ENCODE measurements around the gene DSE.

The DSE gene

DNA sequence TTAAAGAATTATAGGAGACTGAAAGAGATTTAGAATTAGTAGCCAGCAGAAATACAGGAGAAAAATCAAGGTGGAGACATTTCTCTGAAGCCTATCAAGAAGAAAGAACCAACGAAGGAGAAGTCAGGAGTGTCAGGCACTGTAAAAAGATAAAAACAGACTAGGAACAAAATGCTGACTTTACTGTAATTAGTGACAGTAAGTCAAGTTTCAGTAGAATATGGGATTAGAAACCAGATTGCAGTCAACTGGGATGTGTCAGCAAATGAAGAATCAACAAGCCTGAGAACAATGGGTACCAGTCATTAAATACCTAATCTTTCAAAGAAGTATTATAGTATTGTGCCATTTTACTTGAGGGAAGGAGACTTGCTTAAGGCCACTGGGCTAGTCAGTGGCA lies 112.0 kb downstream of the DSE start:
- Histone ChIP-seq H3K4me1 (ENCODE audit: control insufficient read depth in 1 of 2, insufficient read depth in 2 of 2, low read length in 2 of 2) (peaks cover 0 to 16% of the 10 kb centered on the region in 2 donors), H3K4me3 (ENCODE audit: low read depth in 1 of 2, low read length in 2 of 2) (no peak overlapping the region), H3K9me3 (ENCODE audit: control insufficient read depth in 1 of 2, low read length in 2 of 2) (no peaks in the 10 kb centered on the region), H3K36me3 (ENCODE audit: control insufficient read depth in 1 of 2, insufficient read depth in 2 of 2, low read length in 2 of 2) (no peaks in the 10 kb centered on the region), H3K27me3 (ENCODE audit: control insufficient read depth in 1 of 2, insufficient read depth in 2 of 2, low read length in 2 of 2) (no peaks in the 10 kb centered on the region), H3K27ac (ENCODE audit: low read depth, low read length) (no peak overlapping the region), H3K9ac (ENCODE audit: low read depth in 1 of 2, low read length in 2 of 2) (no peak overlapping the region)

GRCh38 chr6:116483616-116484015 lies 112.9 kb downstream of the DSE start:
- H3K27me3 ChIP-seq (ENCODE audit: control insufficient read depth in 1 of 2, insufficient read depth in 2 of 2, low read length in 2 of 2), result no peaks in the 10 kb centered on the region
- H3K9me3 ChIP-seq (ENCODE audit: control insufficient read depth in 1 of 2, low read length in 2 of 2), result no peaks in the 10 kb centered on the region
- H3K4me3 ChIP-seq (ENCODE audit: low read depth in 1 of 2, low read length in 2 of 2), result no peak overlapping the region

GRCh38 chr6:116485559-116486184 lies 114.9 kb downstream of the DSE start:
- H3K9ac ChIP-seq (ENCODE audit: low read depth in 1 of 2, low read length in 2 of 2), result no peak overlapping the region
- no peaks in the 10 kb centered on the region for H3K9me3 ChIP-seq (ENCODE audit: control insufficient read depth in 1 of 2, low read length in 2 of 2)
- H3K36me3 ChIP-seq (ENCODE audit: control insufficient read depth in 1 of 2, insufficient read depth in 2 of 2, low read length in 2 of 2), result no peaks in the 10 kb centered on the region
- H3K4me1 ChIP-seq (ENCODE audit: control insufficient read depth in 1 of 2, insufficient read depth in 2 of 2, low read length in 2 of 2), result peaks cover 0 to 16% of the 10 kb centered on the region in 2 donors
- H3K27ac ChIP-seq (ENCODE audit: low read depth, low read length), result no peak overlapping the region
- H3K27me3 ChIP-seq (ENCODE audit: control insufficient read depth in 1 of 2, insufficient read depth in 2 of 2, low read length in 2 of 2), result no peaks in the 10 kb centered on the region
- no peak overlapping the region for H3K4me3 ChIP-seq (ENCODE audit: low read depth in 1 of 2, low read length in 2 of 2)

More at GRCh38 chr6:116483616-116484015, 112.9 kb downstream of the DSE start:
- Histone ChIP-seq H3K4me1 (ENCODE audit: control insufficient read depth in 1 of 2, insufficient read depth in 2 of 2, low read length in 2 of 2) (peaks cover 0 to 16% of the 10 kb centered on the region in 2 donors), H3K36me3 (ENCODE audit: control insufficient read depth in 1 of 2, insufficient read depth in 2 of 2, low read length in 2 of 2) (no peaks in the 10 kb centered on the region), H3K9ac (ENCODE audit: low read depth in 1 of 2, low read length in 2 of 2) (no peak overlapping the region), H3K27ac (ENCODE audit: low read depth, low read length) (no peak overlapping the region)

- Histone ChIP-seq H3K36me3 (ENCODE audit: control insufficient read depth in 1 of 2, insufficient read depth in 2 of 2, low read length in 2 of 2) (no peaks in the 10 kb centered on the region), H3K27ac (ENCODE audit: low read depth, low read length) (no peak overlapping the region), H3K27me3 (ENCODE audit: control insufficient read depth in 1 of 2, insufficient read depth in 2 of 2, low read length in 2 of 2) (no peaks in the 10 kb centered on the region), H3K4me3 (ENCODE audit: low read depth in 1 of 2, low read length in 2 of 2) (no peak overlapping the region), H3K4me1 (ENCODE audit: control insufficient read depth in 1 of 2, insufficient read depth in 2 of 2, low read length in 2 of 2) (no peaks in the 10 kb centered on the region), H3K9me3 (ENCODE audit: control insufficient read depth in 1 of 2, low read length in 2 of 2) (no peaks in the 10 kb centered on the region), H3K9ac (ENCODE audit: low read depth in 1 of 2, low read length in 2 of 2) (no peak overlapping the region)
Observed at GRCh38 chr6:116491610-116492330, 121.0 kb downstream of the DSE start.

DNA sequence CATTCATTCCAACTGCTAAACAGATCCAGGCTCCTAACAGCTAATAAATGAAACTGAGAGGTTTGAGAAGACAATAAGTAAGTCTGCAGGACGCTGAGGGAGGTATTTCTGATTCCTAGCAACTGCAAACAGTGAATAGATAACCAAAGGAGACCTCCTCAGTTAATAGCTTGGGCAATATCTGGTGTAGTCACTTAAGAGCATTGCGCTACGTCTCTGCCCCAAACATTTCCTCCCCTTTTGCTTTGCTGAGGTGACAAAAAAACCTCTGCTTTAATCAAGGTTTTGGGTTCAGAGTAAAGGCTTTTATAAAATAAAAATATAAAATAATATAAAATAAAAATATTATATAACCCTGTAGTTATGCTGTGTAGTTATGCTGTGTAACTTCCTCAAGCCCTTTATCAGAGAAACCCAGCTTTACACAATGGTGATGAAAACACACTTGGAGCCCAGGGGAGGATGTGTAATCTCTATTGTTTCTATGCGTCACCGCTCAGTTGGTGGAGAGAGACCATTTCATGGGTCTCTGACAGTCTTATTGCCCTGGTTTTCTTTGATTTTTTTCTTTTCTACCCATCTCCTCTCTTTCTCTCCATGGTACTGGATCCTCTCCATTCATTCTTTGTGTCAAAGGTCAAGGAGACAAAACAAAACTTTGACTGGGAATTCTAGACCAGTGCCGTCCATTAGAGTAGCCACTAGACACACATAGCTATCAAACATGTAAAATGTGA lies 121.8 kb downstream of the DSE start:
- Histone ChIP-seq H3K36me3 (ENCODE audit: control insufficient read depth in 1 of 2, insufficient read depth in 2 of 2, low read length in 2 of 2) (no peaks in the 10 kb centered on the region), H3K27ac (ENCODE audit: low read depth, low read length) (no peak overlapping the region), H3K4me3 (ENCODE audit: low read depth in 1 of 2, low read length in 2 of 2) (no peak overlapping the region), H3K9ac (ENCODE audit: low read depth in 1 of 2, low read length in 2 of 2) (no peak overlapping the region), H3K4me1 (ENCODE audit: control insufficient read depth in 1 of 2, insufficient read depth in 2 of 2, low read length in 2 of 2) (no peaks in the 10 kb centered on the region), H3K27me3 (ENCODE audit: control insufficient read depth in 1 of 2, insufficient read depth in 2 of 2, low read length in 2 of 2) (no peaks in the 10 kb centered on the region), H3K9me3 (ENCODE audit: control insufficient read depth in 1 of 2, low read length in 2 of 2) (no peaks in the 10 kb centered on the region)

Measured in duodenal mucosa (tissue), 2 donors.